CD1c-positive myeloid dendritic cell (primary cell): Measurements from ENCODE around the gene CYP21A2.

Experiments
- DNase-seq: peaks from one replicate; pipeline ENCODE4 v3.0.0-alpha.2; 2016; ENCODE audit errors: extremely low spot score

The CYP21A2 gene

DNA sequence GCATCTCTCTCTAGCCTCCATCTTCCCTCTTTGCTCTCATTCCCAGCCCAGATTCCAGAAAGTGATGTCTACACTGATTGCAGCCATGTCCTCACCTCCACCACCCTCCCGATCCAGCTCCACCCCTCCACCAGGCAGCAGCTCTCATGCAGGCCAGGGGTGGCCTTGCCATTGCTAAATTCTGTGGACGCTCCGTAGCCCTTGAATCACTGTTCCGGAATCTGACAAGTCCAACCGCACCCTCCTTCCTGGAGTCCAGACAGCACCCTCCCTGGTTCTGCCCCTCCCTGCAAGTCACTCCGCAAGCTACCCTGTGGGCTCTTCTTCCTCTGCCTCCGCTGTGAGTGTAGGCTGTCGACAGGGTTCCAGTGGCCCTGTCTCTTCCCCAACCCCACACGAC is 44.7 kb downstream of the CYP21A2 start:
- DNase-seq = no peak

DNA sequence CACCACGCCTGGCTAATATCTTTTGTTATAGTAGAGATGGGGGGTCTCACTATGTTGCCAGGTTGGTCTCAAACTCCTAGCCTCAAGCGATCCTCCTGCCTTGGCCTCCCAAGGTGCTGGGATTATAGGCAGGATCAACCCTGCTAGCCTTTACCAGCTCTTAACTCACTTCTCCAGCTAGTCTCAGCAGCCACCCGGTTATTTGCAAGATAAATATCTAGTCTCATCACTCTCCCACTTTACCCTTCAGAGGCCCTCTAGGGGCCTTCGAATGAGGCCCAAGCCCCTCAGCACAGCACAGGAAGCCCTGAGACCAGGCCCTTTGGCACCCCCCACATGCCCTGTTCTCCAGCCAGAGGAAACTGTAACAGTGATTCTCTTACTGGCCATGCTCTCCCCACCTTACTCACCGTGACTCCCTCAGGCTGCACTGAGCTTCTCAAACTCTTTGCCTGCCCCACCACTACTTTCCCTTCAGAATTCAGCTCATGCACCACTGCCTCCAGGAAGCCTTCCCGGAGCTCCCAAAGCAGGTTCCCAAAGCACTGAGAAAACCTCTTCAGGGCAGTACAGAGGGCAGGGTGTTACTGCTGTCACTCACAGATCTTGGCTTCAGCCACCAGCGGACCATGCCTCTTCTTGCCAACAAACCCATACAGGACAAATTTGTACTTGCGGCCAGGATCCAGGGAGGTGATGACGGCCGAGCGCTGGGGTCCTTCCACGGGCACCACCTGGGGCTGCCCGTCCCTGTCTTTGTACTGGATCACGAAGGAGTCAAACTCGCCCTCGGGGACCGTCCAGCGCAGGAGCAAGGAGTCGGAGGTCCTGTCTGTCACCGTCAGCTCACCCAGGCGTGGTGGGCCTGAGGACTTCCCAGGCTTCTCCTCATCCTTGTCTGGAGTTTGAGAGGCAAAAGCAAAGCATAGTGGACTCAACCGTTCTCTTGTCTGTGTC is 45.9 kb downstream of the CYP21A2 start:
- no peak for DNase-seq

DNA sequence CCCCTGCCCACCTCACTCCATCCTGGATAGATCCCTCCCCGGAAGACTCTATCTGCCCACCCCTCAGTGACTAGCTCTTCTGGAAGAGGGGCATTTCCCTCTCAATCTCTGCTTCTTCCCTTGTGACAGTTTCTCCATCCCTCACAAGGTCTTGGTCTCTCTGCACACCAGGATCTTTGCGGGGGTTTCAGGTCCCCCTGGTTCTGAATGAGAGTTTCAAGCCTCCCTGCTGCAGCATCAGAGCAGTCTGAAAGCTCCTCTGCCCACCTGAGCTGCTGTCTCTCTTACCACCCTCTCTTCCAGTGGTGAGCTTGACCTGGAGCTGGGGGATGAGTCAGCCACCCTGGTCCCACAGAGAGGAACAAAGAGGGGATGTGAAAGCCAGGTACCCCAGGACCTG is 46.6 kb downstream of the CYP21A2 start:
- DNase-seq = no peak

DNA sequence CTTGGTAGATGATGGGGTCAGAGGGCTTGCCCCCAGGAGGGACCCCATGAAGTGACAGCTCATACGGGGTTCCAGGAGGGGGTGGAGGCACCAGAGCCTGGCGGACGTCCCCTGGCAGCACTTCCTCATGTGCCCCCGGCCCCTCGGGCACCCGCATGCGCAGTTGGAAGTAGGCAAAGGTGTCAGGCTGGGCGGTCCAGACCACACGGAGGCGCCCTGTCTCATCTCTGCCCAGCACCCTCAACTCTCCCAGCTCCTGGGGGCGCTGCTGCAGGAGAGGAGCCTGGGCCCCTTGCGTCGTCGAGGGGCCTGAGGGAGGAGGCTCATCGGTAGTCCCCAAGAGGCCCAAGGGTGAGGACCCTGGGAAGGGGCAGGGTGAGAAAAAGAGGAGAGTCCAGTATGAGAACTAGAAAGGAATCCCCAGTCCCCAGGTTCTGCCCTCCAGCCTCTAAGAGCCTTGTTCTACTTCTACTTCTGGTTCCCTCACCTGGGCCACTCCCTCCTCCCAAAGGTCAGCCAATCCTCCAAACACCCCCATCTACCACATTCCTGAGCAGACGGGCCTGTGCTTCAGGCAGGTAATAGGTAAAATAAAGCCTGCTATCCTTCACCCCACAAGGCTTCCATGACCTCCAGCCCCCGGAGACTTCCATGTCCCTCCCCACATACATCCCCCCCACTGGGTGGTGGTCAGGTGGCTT is 47.7 kb downstream of the CYP21A2 start:
- no peak for DNase-seq

DNA sequence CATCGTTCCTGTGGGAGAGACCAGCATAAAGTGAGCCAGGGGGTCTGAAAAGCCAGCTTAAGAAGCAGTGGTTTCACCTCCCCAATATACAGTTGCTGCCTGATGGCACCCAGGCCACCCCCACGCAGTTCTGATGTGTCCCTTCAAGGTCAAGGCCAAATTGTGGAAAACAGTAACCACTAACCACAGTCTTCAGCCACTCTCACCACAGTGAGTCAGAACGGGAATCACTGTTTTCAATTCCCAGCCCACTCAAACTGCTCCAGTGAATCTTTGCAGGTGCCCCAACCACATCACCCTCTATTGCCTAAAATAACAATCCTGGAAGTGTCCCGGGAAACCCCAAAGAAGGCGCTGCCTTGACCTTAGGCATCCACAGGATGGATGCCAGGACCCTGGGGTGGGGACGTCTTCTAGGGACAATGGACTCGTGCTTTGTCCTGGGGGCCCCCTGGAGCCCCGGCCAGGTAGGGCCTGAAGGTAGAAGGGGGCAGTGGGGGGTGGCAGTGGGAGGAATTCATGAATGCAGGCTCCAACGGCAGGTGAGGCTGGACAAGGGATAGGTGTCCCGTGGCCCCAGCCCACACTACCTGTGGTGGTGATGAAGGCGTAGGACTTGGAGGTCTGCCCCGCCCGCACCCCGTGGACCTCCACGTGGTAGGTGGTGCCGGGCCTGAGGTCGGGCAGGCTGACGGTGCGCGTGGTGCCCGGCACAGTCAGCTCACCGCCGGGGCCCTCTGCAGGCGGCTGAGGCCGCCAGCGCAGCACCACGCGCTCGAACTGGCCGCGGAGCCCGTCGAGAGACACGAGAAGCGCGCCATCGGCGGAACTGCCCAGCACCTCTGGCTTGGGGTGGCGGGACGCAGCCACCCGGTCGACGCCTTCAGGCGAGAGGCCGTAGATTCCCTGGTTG is 48.7 kb downstream of the CYP21A2 start:
- DNase-seq = peak; percentile 78

DNA sequence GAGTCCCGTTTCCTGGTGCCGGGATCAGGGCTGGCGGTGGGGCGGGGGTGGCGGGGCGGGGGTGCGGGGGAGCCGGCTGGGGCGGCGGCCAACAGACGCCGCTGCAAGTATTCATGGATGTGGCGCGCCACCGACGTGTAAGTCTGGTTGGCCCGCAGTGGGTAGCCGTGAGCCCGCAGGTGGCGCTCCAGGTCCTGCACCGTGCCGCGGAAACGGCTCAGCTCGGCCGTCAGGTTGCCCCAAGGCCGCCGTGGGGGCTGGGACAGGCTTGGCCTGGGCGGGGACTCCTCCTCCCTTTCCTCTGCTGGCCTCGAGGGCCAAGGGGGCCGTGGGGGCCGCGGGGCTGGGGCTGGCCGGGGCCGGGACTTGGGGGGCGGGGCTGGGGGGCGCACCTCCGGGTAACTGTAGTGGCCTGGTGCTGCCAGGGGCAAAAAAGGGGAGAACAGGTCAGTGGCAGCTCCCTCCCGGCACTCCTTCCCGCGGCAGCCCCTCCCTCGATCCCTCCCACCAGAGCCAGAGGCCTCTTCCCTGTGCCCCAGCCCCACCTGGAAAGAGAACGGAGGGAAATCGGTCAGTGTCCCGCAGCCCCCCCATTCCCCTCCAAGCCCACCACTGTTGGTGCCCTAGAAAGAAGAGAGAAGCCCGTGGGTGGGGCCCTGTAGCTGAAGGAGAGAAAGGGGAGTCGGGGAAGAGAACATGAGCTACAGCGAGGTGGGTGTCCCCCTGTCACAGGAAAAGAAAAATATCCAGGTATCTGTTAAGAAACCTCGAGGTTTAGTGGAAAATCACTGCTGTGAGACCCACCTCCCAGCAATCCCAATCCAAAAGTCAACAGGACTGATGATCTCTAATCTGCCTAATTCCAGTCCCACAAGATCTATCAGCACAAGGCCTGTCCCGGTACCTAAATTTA is 49.6 kb downstream of the CYP21A2 start:
- DNase-seq = peak; percentile 55

DNA sequence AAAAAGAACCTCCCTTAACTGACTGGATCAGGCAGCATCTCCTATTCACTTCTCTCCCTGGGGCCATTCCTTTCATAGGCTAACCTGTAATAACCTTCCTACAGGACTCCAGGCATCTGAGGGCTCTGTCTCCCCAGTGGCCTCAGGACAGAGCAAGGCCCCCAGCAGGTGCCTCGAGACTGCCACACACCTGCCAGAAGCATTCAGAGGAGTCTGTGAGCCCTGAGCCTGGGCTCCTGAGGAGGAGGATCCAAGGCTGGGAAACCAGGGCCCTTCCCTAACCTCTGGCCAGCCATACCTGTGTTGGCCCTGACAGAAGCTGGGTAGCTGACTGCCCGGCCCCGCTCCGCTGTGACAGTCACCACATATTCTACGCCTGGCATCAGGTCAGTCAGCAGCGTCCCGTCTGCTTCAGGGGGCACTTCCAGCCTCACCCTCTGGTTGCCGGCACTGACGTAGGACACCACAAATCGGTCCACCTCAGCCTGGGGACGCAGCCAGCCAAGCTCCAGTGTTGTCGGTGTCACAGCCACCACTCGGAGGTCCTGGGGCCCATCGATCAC is 50.4 kb downstream of the CYP21A2 start:
- DNase-seq = no peak

DNA sequence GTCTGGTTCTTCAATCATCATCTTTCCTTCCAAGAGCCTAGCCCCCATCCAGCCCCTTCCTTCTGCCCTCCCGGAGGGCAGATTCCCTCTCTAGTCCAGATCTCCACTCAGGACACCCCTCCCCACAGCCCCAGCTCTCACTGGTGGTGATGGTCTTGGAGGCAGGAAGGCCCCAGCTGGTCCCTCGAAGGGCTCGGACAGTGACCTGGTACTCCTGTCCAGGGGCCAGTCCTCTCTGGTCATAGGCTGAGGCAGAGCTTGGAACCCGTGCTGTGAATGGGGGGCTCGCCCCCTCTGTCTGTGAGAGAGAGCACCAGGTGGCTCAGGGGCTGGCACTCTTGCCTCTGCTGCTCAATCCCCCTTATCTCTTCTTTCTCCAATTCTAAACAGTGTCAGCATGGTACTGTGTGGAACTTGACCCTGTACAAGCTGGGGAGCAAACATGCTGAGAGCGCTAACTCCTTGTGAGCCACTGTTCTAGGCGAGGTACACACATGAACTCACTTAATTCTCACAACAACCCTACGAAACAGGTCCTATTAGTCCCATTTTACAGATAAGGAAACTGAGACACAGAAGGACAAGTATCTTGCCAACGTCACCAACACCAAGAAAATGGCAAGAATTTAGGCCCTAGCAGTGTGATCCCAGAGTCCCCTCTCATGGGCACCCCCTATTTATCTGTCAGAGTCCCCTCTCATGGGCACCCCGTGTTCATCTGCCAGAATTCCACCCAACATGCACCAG is 51.0 kb downstream of the CYP21A2 start:
- no peak for DNase-seq
